SK-N-SH (cell line): ENCODE measurements around the gene BSX. TPM values are rescaled to one million over a fixed set of nuclear protein-coding genes. Genes with fewer than 3 reads are reported as not detected.

Source experiments
- CTCF ChIA-PET: fragments of 300-600, 350-600 bp; formaldehyde crosslinking; extraction: SDS; loops from one replicate; lab custom pipeline; 2021; lab: Yijun Ruan, JAX
- POLR2A ChIA-PET: fragments of 350-600 bp; sonication (Branson Sonifier 250); formaldehyde crosslinking; extraction: SDS; loops from one replicate; lab custom pipeline; 2020; ENCODE audit warnings: antibody characterized with exemption, inconsistent platforms; lab: Yijun Ruan, JAX
- DNase-seq: peaks from one replicate; pipeline ENCODE4 v3.0.0; 2012
- H2AFZ ChIP-seq: fragments of 200-600 bp; sonication (generic); 2 replicates; pipeline ENCODE4 v1.8.1; 2016; ENCODE audit warnings: antibody characterized with exemption, mild to moderate bottlenecking, low read depth
- H3F3A ChIP-seq: fragments of 200-600 bp; sonication (generic); replicated peaks from 2 replicates; pipeline ENCODE3; 2016; ENCODE audit warnings: antibody characterized with exemption, mild to moderate bottlenecking; ENCODE audit not compliant: insufficient read depth
- H3K27ac ChIP-seq, 2 experiments: fragments of 200-500 bp in 1 of 2; fragments of 200-600 bp in 1 of 2; sonication (Bioruptor generic) in 1 of 2; sonication (generic), shearing (Covaris generic) in 1 of 2; 2 replicates each; pipeline versions ENCODE4 v1.5.1 to v1.6.1; 2014 to 2016; ENCODE audit warnings: low read depth in 2 of 2, inconsistent platforms in 1 of 2, low read length in 1 of 2, mild to moderate bottlenecking in 1 of 2, mixed read lengths in 1 of 2
- H3K27me3 ChIP-seq: fragments of 200-600 bp; sonication (generic), shearing (Covaris generic); 2 replicates; pipeline ENCODE4 v1.6.1; 2016; ENCODE audit warnings: mixed run types; ENCODE audit not compliant: insufficient read depth
- H3K36me3 ChIP-seq, 2 experiments: fragments of 200-500 bp in 1 of 2; fragments of 200-600 bp in 1 of 2; sonication (Bioruptor generic) in 1 of 2; sonication (generic) in 1 of 2; replicated peaks in 1 of 2; 2 replicates each; pipeline versions ENCODE3 to v1.5.1; 2014 to 2016; ENCODE audit warnings: low read length in 1 of 2, mild to moderate bottlenecking in 1 of 2; ENCODE audit not compliant: insufficient read depth in 2 of 2, control insufficient read depth in 1 of 2
- H3K4me1 ChIP-seq, 2 experiments: fragments of 200-500 bp in 1 of 2; fragments of 200-600 bp in 1 of 2; sonication (Bioruptor generic) in 1 of 2; sonication (generic), shearing (Covaris generic) in 1 of 2; 2 replicates each; pipeline versions ENCODE4 v1.5.1 to v1.6.1; 2014 to 2016; ENCODE audit warnings: low read depth in 1 of 2, low read length in 1 of 2, mixed run types in 1 of 2; ENCODE audit not compliant: insufficient read depth in 2 of 2, control insufficient read depth in 1 of 2
- H3K4me2 ChIP-seq: fragments of 200-600 bp; sonication (generic), shearing (Covaris generic); 2 replicates; pipeline ENCODE4 v1.6.1; 2017; ENCODE audit warnings: mixed run types
- H3K4me3 ChIP-seq, 2 experiments: fragments of 200-500 bp in 1 of 2; fragments of 200-600 bp in 1 of 2; sonication (Bioruptor generic) in 1 of 2; sonication (generic), shearing (Covaris generic) in 1 of 2; 2 replicates each; pipeline versions ENCODE4 v1.5.1 to v1.8.1; 2014 to 2016; ENCODE audit warnings: low read depth in 2 of 2, inconsistent platforms in 1 of 2, low read length in 1 of 2, mild to moderate bottlenecking in 1 of 2, mixed read lengths in 1 of 2, moderate library complexity in 1 of 2
- H3K79me2 ChIP-seq: fragments of 200-600 bp; sonication (generic); 2 replicates; pipeline ENCODE4 v1.8.1; 2017; ENCODE audit warnings: mild to moderate bottlenecking; ENCODE audit not compliant: insufficient read depth
- H3K9ac ChIP-seq: fragments of 200-600 bp; sonication (generic); 2 replicates; pipeline ENCODE4 v1.6.1; 2017; ENCODE audit warnings: mixed run types
- H3K9me2 ChIP-seq: fragments of 200-600 bp; sonication (generic); 2 replicates; pipeline ENCODE4 v1.6.1; 2017; ENCODE audit warnings: mixed run types
- H3K9me3 ChIP-seq: fragments of 200-600 bp; sonication (generic); 2 replicates; pipeline ENCODE4 v1.6.1; 2017; ENCODE audit warnings: mixed run types, mild to moderate bottlenecking, moderate library complexity
- H4K20me1 ChIP-seq: fragments of 200-600 bp; sonication (generic); 2 replicates; pipeline ENCODE4 v1.6.1; 2017; ENCODE audit warnings: mild to moderate bottlenecking, mixed run types; ENCODE audit not compliant: insufficient read depth
- CHD2 ChIP-seq: fragments of 150-350 bp; IDR thresholded peaks from 2 replicates; pipeline ENCODE4 v1.6.1; 2018; ENCODE audit warnings: low read length; ENCODE audit not compliant: partially characterized antibody
- FOSL2 ChIP-seq: IDR thresholded peaks from 2 replicates; pipeline ENCODE4 v1.4.0; 2012; ENCODE audit warnings: low read depth, mild to moderate bottlenecking, moderate library complexity, borderline replicate concordance
- JUND ChIP-seq: IDR thresholded peaks from 2 replicates; pipeline ENCODE4 v1.4.0; 2012
- MAX ChIP-seq: IDR thresholded peaks from 2 replicates; pipeline ENCODE4 v1.4.0; 2012; ENCODE audit warnings: low read depth
- MXI1 ChIP-seq: IDR thresholded peaks from 2 replicates; pipeline ENCODE4 v1.6.1; 2012; ENCODE audit warnings: mild to moderate bottlenecking, low read depth, low read length, improper control_type of control experiment
- NRF1 ChIP-seq: IDR thresholded peaks from 2 replicates; pipeline ENCODE4 v1.6.1; 2012; ENCODE audit warnings: low read depth, mild to moderate bottlenecking, low read length
- POLR2AphosphoS5 ChIP-seq: IDR thresholded peaks from 2 replicates; pipeline ENCODE4 v1.6.1; 2012; ENCODE audit warnings: low read depth, low read length
- RCOR1 ChIP-seq: fragments of 150-350 bp; IDR thresholded peaks from 2 replicates; pipeline ENCODE4 v1.6.1; 2017; ENCODE audit warnings: antibody characterized with exemption, low read length
- RFX5 ChIP-seq: IDR thresholded peaks from 2 replicates; pipeline ENCODE4 v1.6.1; 2012; ENCODE audit warnings: mild to moderate bottlenecking, improper control_type of control experiment, low read length
- SMC3 ChIP-seq: IDR thresholded peaks from 2 replicates; pipeline ENCODE4 v1.6.1; 2012; ENCODE audit warnings: low read depth, low read length, improper control_type of control experiment
- TCF12 ChIP-seq: IDR thresholded peaks from 2 replicates; pipeline ENCODE4 v1.4.0; 2012
- TEAD4 ChIP-seq: IDR thresholded peaks from 2 replicates; pipeline ENCODE4 v1.4.0; 2012; ENCODE audit warnings: mild to moderate bottlenecking, borderline replicate concordance; ENCODE audit not compliant: insufficient read depth
- WGBS: methylation state at CpG from one replicate; pipeline ENCODE4 v1.1.6; 2017; ENCODE audit warnings: low lambda C conversion rate; 5-methylcytosine and 5-hydroxymethylcytosine counted together
- polyA plus RNA-seq, 3 experiments: library from polyadenylated mRNA; depleted of rRNA; stranded (reverse); fragments of >200 nt; gene quantifications; 2 replicates each; pipeline ENCODE4 v1.2.3, GENCODE V29; 2012
- TF ChIP-seq, protein P1 (sequence below): fragments of 200-600 bp; sonication (generic); IDR thresholded peaks from 2 replicates; pipeline ENCODE4 v1.6.1; 2017; ENCODE audit warnings: antibody characterized with exemption, mild to moderate bottlenecking, moderate library complexity
- TF ChIP-seq, protein P2 (sequence below): fragments of 150-350 bp; IDR thresholded peaks from 2 replicates; pipeline ENCODE4 v1.6.1; 2016; ENCODE audit warnings: mild to moderate bottlenecking, low read depth, low read length

BSX gene
- polyA plus RNA-seq, 1 of the 3 experiments (the other 2 are of a cell fraction), result 0.16 TPM

DNA sequence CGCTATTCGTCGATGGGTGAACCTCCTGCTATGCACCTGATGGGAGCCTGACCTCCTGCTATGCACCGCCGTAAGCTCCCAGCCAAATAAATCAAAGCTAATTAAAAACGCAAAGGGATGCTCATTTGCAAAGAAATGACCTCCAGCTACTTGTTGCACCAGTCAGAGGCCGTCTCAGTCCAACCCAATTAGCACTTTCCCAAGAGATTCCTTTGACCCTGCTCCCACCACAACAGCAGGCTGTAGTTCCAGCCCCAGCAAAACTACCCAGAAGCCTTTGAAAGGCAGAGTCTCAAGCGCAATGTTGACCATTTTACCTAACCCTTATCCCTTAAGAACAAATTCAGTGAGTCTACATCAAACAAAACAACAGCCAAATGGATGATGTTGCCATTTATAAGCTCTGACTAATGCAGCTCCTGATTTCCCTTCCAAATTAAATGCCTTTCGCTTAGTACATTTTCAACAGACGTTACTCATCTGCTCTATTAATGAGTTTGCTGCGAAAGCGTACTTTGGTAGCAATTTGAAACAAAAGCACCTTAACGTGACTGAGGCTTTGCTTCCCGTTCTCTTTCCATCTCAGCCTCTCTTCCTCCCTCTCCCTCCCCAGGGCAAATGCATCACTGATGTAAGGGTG, 17.2 kb upstream of the BSX start:
- ChIA-PET CTCF (interaction anchor here (0.7 to 1.4 kb wide), 2 partner anchors 8 to 24 kb away, joined by 3 read pairs; no protein-coding TSS in a partner anchor), POLR2A (no interaction called here)
- no peak for DNase-seq
- no peaks in the 10 kb centered on the region for H3K9me2 ChIP-seq
- no peaks in the 10 kb centered on the region for H3K4me1 ChIP-seq
- no peaks in the 10 kb centered on the region for H3K36me3 ChIP-seq
- no peaks in the 10 kb centered on the region for H4K20me1 ChIP-seq
- no peak overlapping the region for H2AFZ ChIP-seq
- WGBS, result 84% methylated on average over 14 of the region's 14 CpGs
- no peak overlapping the region for H3K9ac ChIP-seq
- TF ChIP-seq CHD2, result no peak
- TF ChIP-seq RCOR1, result no peak
- no peak for TF ChIP-seq FOSL2
- H3F3A ChIP-seq, result no peaks in the 10 kb centered on the region
- H3K79me2 ChIP-seq, result no peaks in the 10 kb centered on the region
- H3K9me3 ChIP-seq, result no peaks in the 10 kb centered on the region
- H3K4me3 ChIP-seq, result no peak overlapping the region
- no peaks in the 10 kb centered on the region; the same call in 1 of the 2 replicates for H3K27me3 ChIP-seq
- no peak overlapping the region for H3K27ac ChIP-seq
- no peak overlapping the region for H3K4me2 ChIP-seq

GRCh38 chr11:122995526-122995925, 13.9 kb upstream of the BSX start:
- Histone ChIP-seq H3K27me3 (no peaks in the 10 kb centered on the region; the same call in 1 of the 2 replicates), H3K36me3 (no peaks in the 10 kb centered on the region), H3K4me2 (no peak overlapping the region), H3K4me3 (no peak overlapping the region), H4K20me1 (no peaks in the 10 kb centered on the region), H3K4me1 (no peaks in the 10 kb centered on the region), H3K9me3 (no peaks in the 10 kb centered on the region), H3K9ac (no peak overlapping the region), H3F3A (no peaks in the 10 kb centered on the region), H2AFZ (no peak overlapping the region), H3K79me2 (no peaks in the 10 kb centered on the region)
- ChIA-PET POLR2A (no interaction called here), CTCF (interaction anchor here (1.7 to 2.8 kb wide), 3 partner anchors 27 to 141 kb away, joined by 3 to 15 read pairs (median 6); no protein-coding TSS in a partner anchor)
- 53% methylated on average over 3 of the region's 3 CpGs for WGBS
- no peak for DNase-seq
- TF ChIP-seq, protein P1, sequence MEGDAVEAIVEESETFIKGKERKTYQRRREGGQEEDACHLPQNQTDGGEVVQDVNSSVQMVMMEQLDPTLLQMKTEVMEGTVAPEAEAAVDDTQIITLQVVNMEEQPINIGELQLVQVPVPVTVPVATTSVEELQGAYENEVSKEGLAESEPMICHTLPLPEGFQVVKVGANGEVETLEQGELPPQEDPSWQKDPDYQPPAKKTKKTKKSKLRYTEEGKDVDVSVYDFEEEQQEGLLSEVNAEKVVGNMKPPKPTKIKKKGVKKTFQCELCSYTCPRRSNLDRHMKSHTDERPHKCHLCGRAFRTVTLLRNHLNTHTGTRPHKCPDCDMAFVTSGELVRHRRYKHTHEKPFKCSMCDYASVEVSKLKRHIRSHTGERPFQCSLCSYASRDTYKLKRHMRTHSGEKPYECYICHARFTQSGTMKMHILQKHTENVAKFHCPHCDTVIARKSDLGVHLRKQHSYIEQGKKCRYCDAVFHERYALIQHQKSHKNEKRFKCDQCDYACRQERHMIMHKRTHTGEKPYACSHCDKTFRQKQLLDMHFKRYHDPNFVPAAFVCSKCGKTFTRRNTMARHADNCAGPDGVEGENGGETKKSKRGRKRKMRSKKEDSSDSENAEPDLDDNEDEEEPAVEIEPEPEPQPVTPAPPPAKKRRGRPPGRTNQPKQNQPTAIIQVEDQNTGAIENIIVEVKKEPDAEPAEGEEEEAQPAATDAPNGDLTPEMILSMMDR, result no peak
- no peak for TF ChIP-seq MXI1
- no peak for TF ChIP-seq MAX
- no peak for TF ChIP-seq JUND
- no peak for TF ChIP-seq NRF1
- TF ChIP-seq FOSL2, result no peak
- TF ChIP-seq SMC3, result no peak
- no peak for TF ChIP-seq RFX5
- TF ChIP-seq TCF12, result no peak
- TF ChIP-seq, protein P2, sequence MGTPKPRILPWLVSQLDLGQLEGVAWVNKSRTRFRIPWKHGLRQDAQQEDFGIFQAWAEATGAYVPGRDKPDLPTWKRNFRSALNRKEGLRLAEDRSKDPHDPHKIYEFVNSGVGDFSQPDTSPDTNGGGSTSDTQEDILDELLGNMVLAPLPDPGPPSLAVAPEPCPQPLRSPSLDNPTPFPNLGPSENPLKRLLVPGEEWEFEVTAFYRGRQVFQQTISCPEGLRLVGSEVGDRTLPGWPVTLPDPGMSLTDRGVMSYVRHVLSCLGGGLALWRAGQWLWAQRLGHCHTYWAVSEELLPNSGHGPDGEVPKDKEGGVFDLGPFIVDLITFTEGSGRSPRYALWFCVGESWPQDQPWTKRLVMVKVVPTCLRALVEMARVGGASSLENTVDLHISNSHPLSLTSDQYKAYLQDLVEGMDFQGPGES, result no peak
- no peak for TF ChIP-seq POLR2AphosphoS5
- no peak for TF ChIP-seq TEAD4
- no peak for TF ChIP-seq RCOR1
- TF ChIP-seq, all 33 proteins: peak for 0
- no peaks in the 10 kb centered on the region for H3K9me2 ChIP-seq
- no peak overlapping the region for H3K27ac ChIP-seq
